ENCODE data around the gene GPRC5B.

GPRC5B gene

GRCh38 chr16:19908921-19909320 is 24.3 kb upstream of the GPRC5B start:
- H3K27me3 Mint-ChIP-seq = peaks cover 1% of the 10 kb centered on the region
- no peaks in the 10 kb centered on the region for H3K36me3 Mint-ChIP-seq
- peaks cover 9% of the 10 kb centered on the region for H3K4me1 Mint-ChIP-seq
- no peaks in the 10 kb centered on the region for H3K9me3 Mint-ChIP-seq
- no peak overlapping the region for H3K27ac Mint-ChIP-seq
- no peak overlapping the region for H3K4me3 Mint-ChIP-seq

- H3K4me3 Mint-ChIP-seq = peak overlapping the region; percentile 69
- no peaks in the 10 kb centered on the region for H3K36me3 Mint-ChIP-seq
- H3K4me1 Mint-ChIP-seq = peaks cover 9% of the 10 kb centered on the region
- peaks cover 1% of the 10 kb centered on the region for H3K27me3 Mint-ChIP-seq
- H3K27ac Mint-ChIP-seq = no peak overlapping the region
- no peaks in the 10 kb centered on the region for H3K9me3 Mint-ChIP-seq
Measured at GRCh38 chr16:19907161-19907992, 22.7 kb upstream of the GPRC5B start.

- H3K4me3 Mint-ChIP-seq = no peak overlapping the region
- H3K9me3 Mint-ChIP-seq = no peaks in the 10 kb centered on the region
- no peaks in the 10 kb centered on the region for H3K36me3 Mint-ChIP-seq
- peaks cover 3% of the 10 kb centered on the region for H3K27me3 Mint-ChIP-seq
- no peak overlapping the region for H3K27ac Mint-ChIP-seq
- H3K4me1 Mint-ChIP-seq = no peaks in the 10 kb centered on the region
Measured at GRCh38 chr16:19901164-19901563, 16.5 kb upstream of the GPRC5B start.

GRCh38 chr16:19899605-19899955 is 14.9 kb upstream of the GPRC5B start:
- no peaks in the 10 kb centered on the region for H3K36me3 Mint-ChIP-seq
- H3K27me3 Mint-ChIP-seq = peaks cover 3% of the 10 kb centered on the region
- no peak overlapping the region for H3K27ac Mint-ChIP-seq
- no peak overlapping the region for H3K4me3 Mint-ChIP-seq
- no peaks in the 10 kb centered on the region for H3K9me3 Mint-ChIP-seq
- no peaks in the 10 kb centered on the region for H3K4me1 Mint-ChIP-seq

GRCh38 chr16:19898924-19899604 is 14.4 kb upstream of the GPRC5B start:
- Mint-ChIP-seq H3K4me3 (no peak overlapping the region), H3K27ac (no peak overlapping the region), H3K27me3 (peaks cover 3% of the 10 kb centered on the region), H3K4me1 (no peaks in the 10 kb centered on the region), H3K36me3 (no peaks in the 10 kb centered on the region), H3K9me3 (no peaks in the 10 kb centered on the region)

- peaks cover 3% of the 10 kb centered on the region for H3K27me3 Mint-ChIP-seq
- H3K9me3 Mint-ChIP-seq = no peaks in the 10 kb centered on the region
- no peak overlapping the region for H3K27ac Mint-ChIP-seq
- H3K4me3 Mint-ChIP-seq = no peak overlapping the region
- no peaks in the 10 kb centered on the region for H3K36me3 Mint-ChIP-seq
- no peaks in the 10 kb centered on the region for H3K4me1 Mint-ChIP-seq
Measured at GRCh38 chr16:19898166-19898565, 13.5 kb upstream of the GPRC5B start.

GRCh38 chr16:19896951-19897350 is 12.3 kb upstream of the GPRC5B start:
- H3K27me3 Mint-ChIP-seq = peaks cover 3% of the 10 kb centered on the region
- no peak overlapping the region for H3K27ac Mint-ChIP-seq
- no peaks in the 10 kb centered on the region for H3K36me3 Mint-ChIP-seq
- H3K4me1 Mint-ChIP-seq = no peaks in the 10 kb centered on the region
- no peaks in the 10 kb centered on the region for H3K9me3 Mint-ChIP-seq
- H3K4me3 Mint-ChIP-seq = no peak overlapping the region

GRCh38 chr16:19894586-19894985 is 9.9 kb upstream of the GPRC5B start:
- no peaks in the 10 kb centered on the region for H3K4me1 Mint-ChIP-seq
- no peaks in the 10 kb centered on the region for H3K36me3 Mint-ChIP-seq
- H3K27ac Mint-ChIP-seq = no peak overlapping the region
- peaks cover 3% of the 10 kb centered on the region for H3K27me3 Mint-ChIP-seq
- no peaks in the 10 kb centered on the region for H3K9me3 Mint-ChIP-seq
- H3K4me3 Mint-ChIP-seq = no peak overlapping the region

GRCh38 chr16:19892902-19893301 is 8.3 kb upstream of the GPRC5B start:
- H3K36me3 Mint-ChIP-seq = no peaks in the 10 kb centered on the region
- H3K4me3 Mint-ChIP-seq = no peak overlapping the region
- H3K4me1 Mint-ChIP-seq = no peaks in the 10 kb centered on the region
- H3K9me3 Mint-ChIP-seq = no peaks in the 10 kb centered on the region
- no peak overlapping the region for H3K27ac Mint-ChIP-seq
- H3K27me3 Mint-ChIP-seq = no peaks in the 10 kb centered on the region

- H3K36me3 Mint-ChIP-seq = no peaks in the 10 kb centered on the region
- no peak overlapping the region for H3K4me3 Mint-ChIP-seq
- no peaks in the 10 kb centered on the region for H3K27me3 Mint-ChIP-seq
- H3K27ac Mint-ChIP-seq = no peak overlapping the region
- H3K9me3 Mint-ChIP-seq = no peaks in the 10 kb centered on the region
- H3K4me1 Mint-ChIP-seq = peaks cover 8% of the 10 kb centered on the region
Measured at GRCh38 chr16:19890901-19891300, 6.3 kb upstream of the GPRC5B start.

- H3K4me3 Mint-ChIP-seq = no peak overlapping the region
- peaks cover 17% of the 10 kb centered on the region for H3K4me1 Mint-ChIP-seq
- H3K9me3 Mint-ChIP-seq = no peaks in the 10 kb centered on the region
Measured at GRCh38 chr16:19888834-19889233, 4.2 kb upstream of the GPRC5B start.

GRCh38 chr16:19886073-19886941 is 1.7 kb upstream of the GPRC5B start:
- Mint-ChIP-seq H3K4me3 (peak overlapping the region; percentile 77), H3K4me1 (peaks cover 29% of the 10 kb centered on the region), H3K9me3 (no peaks in the 10 kb centered on the region), H3K27me3 (no peaks in the 10 kb centered on the region), H3K27ac (peak overlapping the region; percentile 21), H3K36me3 (no peaks in the 10 kb centered on the region)

More at GRCh38 chr16:19888834-19889233, 4.2 kb upstream of the GPRC5B start:
- no peaks in the 10 kb centered on the region for H3K36me3 Mint-ChIP-seq
- H3K27ac Mint-ChIP-seq = no peak overlapping the region
- H3K27me3 Mint-ChIP-seq = no peaks in the 10 kb centered on the region

- Mint-ChIP-seq H3K27ac (no peak overlapping the region), H3K36me3 (no peaks in the 10 kb centered on the region), H3K4me3 (peak overlapping the region; percentile 77), H3K4me1 (peaks cover 29% of the 10 kb centered on the region), H3K9me3 (no peaks in the 10 kb centered on the region), H3K27me3 (no peaks in the 10 kb centered on the region)
Measured at GRCh38 chr16:19885451-19886072, 914 bp upstream of the GPRC5B start.

GRCh38 chr16:19883966-19884485 is 622 bp downstream of the GPRC5B start:
- H3K9me3 Mint-ChIP-seq = no peaks in the 10 kb centered on the region
- peak overlapping the region; percentile 74 for H3K4me3 Mint-ChIP-seq
- no peak overlapping the region for H3K27ac Mint-ChIP-seq
- no peaks in the 10 kb centered on the region for H3K27me3 Mint-ChIP-seq
- no peaks in the 10 kb centered on the region for H3K36me3 Mint-ChIP-seq
- H3K4me1 Mint-ChIP-seq = peaks cover 29% of the 10 kb centered on the region

GRCh38 chr16:19883296-19883965 is 1.2 kb downstream of the GPRC5B start:
- Mint-ChIP-seq H3K36me3 (no peaks in the 10 kb centered on the region), H3K4me3 (peak overlapping the region; percentile 74), H3K27ac (no peak overlapping the region), H3K27me3 (no peaks in the 10 kb centered on the region), H3K4me1 (peaks cover 29% of the 10 kb centered on the region), H3K9me3 (no peaks in the 10 kb centered on the region)
